GM21390 (cell line): ENCODE results near the gene CLCN7.

Experiments used
- ATAC-seq: cut with Tn5 transposase; IDR thresholded peaks from one replicate; pipeline ENCODE4 v1.9.1; 2021; ENCODE audit not compliant: unreplicated experiment

CLCN7 gene, protein sequence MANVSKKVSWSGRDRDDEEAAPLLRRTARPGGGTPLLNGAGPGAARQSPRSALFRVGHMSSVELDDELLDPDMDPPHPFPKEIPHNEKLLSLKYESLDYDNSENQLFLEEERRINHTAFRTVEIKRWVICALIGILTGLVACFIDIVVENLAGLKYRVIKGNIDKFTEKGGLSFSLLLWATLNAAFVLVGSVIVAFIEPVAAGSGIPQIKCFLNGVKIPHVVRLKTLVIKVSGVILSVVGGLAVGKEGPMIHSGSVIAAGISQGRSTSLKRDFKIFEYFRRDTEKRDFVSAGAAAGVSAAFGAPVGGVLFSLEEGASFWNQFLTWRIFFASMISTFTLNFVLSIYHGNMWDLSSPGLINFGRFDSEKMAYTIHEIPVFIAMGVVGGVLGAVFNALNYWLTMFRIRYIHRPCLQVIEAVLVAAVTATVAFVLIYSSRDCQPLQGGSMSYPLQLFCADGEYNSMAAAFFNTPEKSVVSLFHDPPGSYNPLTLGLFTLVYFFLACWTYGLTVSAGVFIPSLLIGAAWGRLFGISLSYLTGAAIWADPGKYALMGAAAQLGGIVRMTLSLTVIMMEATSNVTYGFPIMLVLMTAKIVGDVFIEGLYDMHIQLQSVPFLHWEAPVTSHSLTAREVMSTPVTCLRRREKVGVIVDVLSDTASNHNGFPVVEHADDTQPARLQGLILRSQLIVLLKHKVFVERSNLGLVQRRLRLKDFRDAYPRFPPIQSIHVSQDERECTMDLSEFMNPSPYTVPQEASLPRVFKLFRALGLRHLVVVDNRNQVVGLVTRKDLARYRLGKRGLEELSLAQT

DNA sequence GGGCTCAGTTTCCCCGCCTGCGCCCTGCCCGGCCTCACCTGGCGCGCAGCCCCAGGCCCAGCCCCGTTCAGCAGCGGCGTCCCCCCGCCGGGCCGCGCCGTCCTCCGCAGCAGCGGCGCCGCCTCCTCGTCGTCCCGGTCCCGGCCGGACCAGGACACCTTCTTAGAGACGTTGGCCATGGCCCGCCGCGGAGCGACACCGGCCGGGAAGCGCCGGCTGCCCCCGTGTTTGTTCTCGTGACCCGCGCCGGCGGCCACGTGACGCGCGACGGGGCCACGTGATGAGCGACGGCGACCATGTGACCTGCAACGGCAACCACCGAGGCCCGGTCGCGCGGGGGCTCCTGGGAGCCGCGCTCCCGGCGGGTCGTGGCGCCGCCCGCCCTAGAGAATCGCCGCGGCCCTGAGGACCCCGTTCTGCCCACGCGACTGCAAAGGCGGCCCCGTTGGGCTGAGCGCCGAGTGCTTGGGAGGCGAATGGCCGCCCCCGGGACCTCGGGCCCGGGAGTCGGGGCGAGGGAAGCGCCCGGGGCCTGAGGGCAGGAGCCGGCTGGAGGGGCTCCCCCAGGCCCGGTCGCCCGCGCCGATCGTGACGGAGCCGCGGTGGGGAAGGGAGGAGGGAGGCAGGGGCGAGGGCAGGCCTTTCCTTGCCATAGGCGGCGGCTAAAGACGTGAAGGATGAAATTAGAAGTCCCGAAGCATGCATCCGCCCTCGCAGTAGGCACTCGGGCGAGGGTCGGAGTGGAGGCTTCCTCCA, at the start of gene CLCN7:
TSS of gene CLCN7 (minus strand) at position 233 of the 756 bp plus-strand sequence. CDS start at position 179, 54 bp downstream.
- peak; percentile 89 for ATAC-seq

DNA sequence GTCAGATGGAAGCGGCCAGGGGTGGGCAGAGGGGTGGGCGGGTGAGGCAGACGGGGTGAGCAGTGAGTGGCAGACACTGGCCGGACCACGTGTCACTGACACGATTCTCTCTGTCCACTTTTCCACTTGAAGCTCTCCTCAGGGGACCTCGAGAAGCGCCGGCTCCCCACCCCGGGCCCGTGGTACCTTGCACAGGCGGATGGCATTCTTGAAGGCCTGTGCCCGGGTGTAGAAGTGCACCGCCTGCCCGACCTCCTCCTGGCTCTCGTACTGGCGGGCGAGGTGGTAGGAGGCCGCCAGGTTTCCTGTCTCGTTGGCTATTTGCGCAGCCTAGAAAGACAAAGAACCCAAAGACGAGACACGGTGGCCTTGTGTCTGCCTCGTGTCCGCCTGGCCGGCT, 49.5 kb upstream of the CLCN7 start:
- ATAC-seq, result no peak

DNA sequence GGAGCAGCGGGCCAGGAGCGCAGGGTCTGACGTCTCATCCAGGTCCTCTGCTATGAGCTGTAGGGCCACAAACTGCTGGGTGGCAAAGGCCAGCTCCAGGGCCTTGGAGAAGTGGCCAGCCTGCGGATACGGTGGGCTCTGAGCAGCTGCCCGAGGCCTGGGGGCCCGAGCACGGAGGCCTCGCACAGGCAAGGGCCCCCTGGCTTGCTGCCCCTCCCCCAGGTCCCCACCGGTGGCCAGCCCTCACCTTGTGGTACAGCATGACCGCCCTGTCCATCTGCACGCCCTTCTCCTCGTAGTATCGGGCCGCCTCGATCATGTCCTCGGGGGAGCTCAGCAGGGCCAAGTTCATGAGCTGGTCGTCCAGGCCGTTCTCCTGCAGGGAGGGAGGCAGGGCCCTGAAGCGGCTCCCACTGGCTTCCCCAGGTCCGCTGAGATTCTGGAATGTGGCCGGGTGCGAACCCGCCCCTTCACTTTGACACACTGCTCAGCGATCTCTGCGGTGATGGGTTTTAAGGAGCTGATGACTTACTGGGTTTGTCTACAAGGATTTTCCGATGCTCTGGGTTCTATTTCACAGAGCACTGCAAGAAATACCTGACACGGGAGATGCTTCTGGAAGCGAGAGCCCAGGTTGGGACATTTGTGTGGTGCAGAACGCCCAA, 48.9 kb upstream of the CLCN7 start:
- ATAC-seq, result no peak

DNA sequence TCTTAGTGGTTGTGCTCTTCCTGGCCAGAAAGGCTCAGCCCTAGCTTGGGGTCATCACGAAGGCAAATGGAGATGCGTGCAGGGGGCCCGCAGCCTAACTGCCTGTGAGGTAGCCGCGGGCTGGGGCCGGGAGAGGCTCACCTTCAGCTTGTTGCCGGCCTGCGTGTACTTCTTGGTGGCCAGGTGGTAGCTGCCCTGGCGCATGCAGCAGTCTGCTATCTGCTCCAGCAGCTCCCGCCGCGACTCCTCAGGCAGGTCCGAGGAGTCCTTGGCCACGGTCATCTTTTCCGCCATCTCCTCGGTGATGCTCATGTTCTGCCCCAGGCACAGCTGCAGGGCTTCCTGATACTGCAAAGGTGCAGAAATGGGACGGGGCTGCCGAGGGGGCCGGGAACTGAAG, 45.6 kb upstream of the CLCN7 start:
- no peak for ATAC-seq

DNA sequence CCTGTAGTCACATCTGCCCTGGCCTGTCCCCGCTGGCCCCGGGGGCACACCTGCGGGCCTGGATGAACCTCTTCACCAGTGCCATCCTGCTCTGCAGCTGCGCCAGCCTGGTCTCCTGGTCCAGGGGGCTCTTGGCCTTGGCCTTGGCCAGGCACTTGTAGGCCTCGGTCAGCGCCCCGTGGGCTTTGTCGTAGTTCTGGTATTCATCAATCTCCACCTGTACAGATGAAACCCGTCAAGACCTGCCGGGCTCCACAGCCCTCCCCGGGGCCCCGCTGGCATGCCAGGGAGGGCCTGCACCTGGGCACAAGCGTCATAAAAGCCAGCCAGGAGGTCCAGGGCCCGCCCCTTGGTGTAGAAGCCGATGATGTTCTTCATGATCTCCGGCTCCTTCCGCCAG, 45.0 kb upstream of the CLCN7 start:
- no peak for ATAC-seq

DNA sequence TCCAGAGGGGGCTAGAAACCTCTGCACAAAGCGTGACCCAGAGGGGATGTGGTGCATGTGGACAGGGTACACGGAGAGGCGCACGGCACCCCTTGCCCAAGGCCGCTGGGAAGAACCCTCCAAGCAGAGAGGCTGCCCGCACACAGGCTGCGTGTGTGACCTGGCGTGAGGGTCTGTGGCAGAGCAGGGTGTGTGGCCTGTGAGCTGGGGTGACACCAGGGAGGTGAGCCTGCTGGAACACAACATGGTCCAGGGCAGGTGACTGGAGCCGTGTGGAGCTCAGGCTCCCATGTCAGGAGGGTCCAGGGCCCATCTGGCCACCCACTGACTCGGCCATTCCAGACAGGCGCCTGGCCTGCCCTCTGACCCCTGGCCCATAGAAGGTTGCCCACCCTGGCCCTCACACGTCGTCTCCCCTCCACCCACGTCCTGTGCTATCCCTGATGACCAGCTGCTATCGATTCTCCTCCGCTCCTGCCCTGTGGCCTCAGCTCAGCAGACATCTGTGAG, 43.9 kb upstream of the CLCN7 start:
- ATAC-seq, result no peak

DNA sequence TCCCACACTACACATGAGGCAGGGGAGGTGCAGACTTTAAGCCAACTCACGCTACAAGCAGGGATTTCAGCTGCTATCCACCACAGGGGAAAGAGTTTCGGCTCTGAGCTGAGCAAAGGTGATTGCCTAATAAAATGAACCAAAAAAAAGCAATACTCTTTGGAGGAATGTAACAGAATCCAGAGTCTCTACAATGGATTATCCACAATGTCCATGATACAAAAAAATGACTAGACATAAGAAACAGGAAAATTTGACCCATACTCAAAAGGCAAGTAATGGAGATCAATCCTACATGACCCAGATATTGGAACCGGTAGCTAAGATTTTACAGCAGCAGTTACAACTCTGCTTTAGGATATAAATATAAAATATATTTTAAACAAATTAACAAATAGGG, 39.7 kb upstream of the CLCN7 start:
- ATAC-seq, result no peak

DNA sequence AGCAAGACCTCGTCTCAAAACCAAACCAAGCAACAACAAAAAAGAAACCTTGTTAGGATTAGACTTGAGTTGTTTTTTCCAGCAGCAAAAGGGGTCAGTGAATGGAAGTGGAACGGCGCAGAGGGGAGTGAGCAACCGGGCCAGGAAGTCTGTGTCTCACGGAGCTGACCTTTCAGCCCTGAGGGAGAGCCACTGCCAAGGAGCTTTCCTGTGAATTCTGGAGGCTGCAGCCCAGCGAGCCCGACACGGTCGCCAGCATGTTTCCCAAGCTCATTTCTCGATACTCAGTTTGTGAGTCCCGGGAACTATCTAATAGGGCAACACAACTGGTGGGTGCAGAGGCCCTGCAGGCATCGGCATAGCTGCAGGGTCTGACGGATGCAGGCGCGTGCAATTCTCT, 37.9 kb upstream of the CLCN7 start:
- no peak for ATAC-seq

DNA sequence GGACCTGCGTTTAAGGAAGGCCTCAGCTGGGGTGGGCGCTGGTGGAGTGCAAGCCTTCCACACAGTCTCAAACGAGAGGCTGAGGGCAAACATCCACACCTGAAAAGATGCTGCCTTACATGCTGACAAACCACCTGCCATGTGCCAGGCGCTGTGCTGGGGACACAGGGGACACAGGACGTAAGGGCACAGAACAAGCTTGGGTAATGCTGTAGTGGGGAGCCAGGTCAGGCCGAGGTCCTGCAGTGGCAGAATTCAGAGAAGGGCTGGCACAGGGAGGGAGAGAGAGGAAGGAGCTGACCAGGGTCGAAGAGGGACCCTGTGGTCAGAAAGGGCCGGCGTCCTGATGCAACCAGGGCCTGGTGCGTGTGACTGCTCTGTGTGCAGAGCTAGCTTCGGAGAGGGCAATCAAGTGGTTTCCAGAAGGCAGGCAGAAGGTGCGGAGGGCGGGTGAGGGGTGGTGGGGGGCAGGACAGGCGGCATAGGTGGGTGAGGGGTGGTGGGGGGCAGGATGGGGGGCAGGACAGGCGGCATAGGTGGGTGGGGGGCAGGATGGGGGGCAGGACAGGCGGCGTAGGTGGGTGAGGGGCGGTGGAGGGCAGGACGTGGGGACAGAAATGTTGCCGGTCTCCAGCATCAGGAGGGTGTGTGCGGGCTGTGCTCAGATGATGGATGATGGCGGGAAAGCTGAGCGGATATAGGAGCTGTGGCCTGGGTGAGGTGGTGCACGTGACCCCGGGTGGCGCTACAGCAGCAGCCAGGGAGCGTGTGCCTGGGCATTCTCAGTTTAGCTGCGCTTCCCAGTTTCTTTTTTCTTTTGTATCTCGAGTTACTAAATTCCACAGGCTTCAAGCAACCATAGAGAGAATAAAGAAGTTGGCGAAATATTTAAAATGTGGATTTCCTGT, 37.1 kb upstream of the CLCN7 start:
- no peak for ATAC-seq

DNA sequence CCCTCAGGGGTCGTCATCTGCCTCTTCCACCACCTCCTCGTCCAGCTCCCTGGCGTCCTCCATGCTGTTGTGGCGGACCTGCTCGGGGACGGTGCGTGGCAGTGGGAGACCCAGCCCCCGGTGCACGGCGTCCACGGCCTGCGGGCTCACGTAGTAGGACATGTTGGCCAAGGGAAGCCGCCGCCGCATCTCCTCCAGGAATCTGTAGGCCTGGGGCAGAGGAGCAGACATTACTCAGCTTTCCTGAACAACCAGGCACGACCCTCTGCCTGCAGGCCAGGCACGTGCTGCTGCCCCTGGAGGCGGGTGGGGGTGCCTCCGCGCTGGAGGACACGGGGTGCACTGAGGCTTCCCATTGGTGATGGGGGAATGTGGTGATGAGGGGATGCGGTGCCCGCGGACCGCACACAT, 36.1 kb upstream of the CLCN7 start:
- no peak for ATAC-seq

DNA sequence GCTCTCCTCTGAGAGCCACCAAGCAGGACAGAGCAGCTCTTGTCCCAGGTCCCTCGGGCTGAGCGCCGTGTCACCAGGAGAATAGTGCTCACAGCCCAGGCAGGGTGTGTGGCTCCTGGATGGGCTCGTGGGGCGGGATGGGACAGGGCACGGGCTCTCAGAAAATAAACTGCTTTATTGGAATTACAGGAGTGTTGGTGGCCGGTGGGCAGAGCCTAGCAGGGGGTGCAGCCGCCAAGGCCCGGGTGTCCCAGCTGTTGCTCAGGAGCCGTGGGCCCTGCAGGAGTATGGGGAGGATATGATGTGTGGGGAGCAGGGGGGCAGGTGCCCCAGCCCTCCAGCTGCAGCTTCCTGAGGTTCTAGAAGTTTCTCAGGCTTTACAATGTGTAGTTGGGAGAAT, 35.4 kb upstream of the CLCN7 start:
- ATAC-seq, result no peak

DNA sequence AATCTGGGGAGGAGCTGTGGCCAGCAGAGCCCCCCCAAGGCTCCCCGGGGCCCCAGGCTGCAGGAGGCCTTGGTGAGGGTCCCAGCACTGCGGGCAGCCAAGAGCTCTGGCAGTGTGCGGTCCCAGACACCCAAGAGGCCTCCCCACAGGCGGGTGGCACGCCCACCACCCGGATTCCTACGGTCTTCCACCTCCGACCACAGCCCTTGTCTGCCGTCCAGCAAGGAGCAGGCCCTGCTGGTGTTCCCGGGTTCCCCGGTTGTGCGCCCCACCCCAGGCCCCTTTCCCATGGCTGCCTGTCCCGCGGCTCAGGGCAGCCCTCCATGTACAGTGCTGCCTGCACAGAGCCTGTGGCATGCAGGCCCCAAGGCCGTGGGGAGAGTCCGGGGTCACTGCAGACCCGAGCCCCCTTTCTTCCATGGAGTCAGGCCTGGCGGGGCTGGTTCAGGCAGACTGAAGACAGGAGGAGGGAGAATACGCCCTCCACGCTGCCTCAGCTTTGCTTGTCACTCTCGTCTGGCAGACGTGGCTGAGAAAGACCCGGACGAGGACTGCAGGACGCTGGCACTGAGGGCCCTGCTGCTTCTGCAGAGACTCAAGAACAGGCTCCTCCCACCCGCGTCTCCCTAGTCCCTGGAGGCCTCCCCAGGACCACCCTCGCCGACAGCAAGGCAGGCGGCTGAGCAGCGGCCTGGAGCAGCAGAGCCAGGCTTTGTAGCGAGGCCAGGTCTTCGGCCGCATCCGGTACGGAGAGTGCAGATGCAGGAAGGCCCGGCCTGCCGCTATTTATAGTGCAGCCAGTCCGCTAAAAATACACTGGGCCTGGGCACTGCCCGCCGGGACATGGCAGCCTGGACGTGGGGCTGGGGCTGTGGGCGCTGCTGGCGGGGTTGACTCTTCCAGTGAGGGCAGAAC, 34.7 kb upstream of the CLCN7 start:
- no peak for ATAC-seq

DNA sequence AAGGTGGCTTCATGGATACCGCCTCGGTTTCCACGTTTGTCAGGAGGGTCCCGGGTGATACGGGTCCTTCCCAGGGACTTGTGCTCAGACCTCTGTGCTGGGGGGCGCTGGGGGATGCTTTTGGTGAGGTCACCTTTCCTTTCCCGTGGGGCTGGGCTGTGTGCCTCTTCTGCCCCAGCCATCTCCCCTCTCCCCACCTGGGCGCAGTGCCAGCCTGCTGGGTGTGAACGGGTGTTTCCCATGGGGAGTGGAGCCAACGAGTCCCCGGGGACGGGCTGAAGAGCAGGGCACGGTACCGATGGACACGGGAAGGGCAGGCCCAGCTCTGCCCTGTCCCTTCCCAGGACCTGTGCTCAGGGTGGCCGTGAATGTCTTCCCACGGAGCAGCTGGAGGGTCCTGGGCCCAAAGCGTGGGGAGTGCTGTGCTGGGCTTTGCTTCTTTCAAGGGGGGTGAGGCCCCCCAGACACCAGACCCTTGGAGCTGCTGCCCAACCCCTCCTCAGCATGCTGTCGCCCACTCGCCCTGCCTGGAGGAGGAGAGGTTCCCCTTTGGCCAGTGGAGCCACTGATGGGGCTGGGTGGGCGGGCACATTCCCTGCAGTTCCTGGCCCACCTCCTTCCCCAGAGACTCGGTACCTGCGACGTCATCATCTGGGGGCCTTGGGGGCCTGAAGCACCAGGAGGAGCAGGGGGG, 33.8 kb upstream of the CLCN7 start:
- no peak for ATAC-seq

DNA sequence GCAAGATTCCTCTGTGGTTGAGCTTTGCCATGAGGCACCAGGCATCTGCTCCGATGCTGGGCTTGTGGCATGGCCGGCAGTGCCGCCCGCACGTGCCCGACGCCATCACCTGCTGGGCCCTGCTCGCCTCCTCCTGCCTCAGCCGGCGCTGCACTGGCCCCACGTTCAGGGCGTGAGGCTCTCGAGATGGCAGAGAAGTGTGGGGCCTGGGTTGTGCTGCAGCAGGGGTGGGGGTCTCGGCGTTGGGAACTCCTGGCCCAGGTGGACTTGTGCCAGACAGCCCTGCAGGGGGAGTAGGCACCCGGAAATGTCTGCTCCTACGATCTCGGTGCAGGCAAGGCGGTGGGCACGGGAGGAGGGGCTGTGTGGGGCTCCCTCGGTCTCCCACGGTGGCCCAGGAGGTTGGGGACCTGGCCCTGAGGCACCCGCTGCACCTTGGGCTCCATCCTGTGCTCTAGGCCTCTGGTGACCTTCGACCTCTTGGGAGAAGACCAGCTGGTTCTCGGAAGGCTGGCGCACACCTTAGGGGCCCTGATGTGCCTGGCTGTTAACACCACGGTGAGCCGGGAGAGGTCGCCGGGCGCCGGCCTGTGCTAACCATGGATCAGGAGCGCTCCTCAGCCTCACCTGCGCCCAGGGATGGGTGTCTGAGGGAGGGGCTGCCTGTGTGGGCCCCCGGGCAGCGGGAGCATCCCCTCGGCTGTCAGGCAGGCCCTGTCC, 31.8 kb upstream of the CLCN7 start:
- ATAC-seq, result no peak

DNA sequence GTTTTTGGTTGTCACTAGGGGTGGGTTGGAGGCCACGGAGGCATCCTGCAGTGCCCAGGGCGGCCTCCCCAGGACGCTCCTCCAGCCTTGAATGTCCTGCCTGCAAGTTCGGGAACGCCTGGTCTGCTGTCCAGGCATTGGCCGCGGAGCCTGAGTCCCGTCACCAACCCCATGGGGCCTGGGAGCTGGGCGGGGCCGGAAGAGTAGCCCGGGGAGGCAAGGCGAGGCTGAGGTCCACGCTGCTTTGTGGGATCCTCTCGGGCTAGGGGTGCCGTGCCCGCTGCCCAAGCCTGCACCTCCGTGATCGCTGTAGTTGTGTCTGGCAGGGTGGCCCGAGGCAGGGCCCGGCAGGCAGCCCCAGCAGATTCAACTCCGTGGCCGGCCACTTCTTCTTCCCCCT, 31.1 kb upstream of the CLCN7 start:
- no peak for ATAC-seq

DNA sequence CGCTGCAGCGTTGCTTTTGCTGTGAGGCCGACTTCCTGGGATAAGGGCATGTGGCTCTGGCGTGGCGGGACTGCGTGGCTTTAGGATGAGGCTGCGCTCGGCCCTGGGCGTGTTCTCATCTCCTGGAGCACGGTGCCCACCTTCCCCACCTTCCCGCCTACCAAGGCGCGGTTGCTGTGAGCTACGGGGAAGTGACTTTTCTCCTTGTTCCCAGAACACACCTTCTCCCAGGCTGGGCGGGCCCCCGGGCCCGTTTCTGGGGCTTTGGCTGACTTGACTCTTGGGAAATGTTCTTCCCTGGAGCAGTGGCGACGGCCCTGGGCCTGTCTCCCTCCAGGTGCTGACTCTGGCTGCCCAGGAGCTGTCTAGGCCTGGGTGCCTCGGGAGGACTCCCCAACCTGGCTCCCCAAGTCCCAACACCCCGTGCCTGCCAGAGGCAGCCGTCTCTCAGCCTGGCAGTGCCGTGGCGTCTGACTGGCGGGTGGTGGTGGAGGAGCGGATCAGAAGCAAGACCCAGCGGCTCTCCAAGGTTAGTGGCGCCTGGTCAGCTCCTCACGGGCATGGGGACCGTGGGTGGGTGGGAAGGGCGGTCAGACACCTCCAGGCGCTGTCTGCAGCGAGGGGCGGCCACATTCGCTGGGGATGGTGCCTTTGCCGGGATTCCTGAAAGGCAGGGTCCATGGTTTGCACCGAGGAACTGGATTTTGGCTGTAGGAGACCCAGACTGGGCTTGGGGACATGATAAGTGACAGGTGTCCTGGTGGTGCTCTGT, 30.4 kb upstream of the CLCN7 start:
- ATAC-seq, result no peak
